IPS-20b (cell line): ENCODE results near the gene ID1.
A peak's percentile ranks its signal among the peaks of the same experiment; 100 is the strongest.
"Not testable (repeated sequence)": the region's sequence is repeated elsewhere in the genome, so short reads cannot be mapped to it uniquely, and the experiment has no call there.

Experiments
- H3K27ac ChIP-seq: one replicate; pipeline ENCODE4 v1.5.1; 2013; ENCODE audit warnings: low read length
- H3K27me3 ChIP-seq: 2 replicates; pipeline ENCODE4 v1.6.1; 2013; ENCODE audit warnings: mild to moderate bottlenecking, low read length, inconsistent platforms; ENCODE audit not compliant: insufficient read depth
- H3K36me3 ChIP-seq: 2 replicates; pipeline ENCODE4 v1.6.1; 2013; ENCODE audit warnings: low read depth, mild to moderate bottlenecking, inconsistent platforms, low read length, moderate library complexity; ENCODE audit not compliant: insufficient read depth
- H3K4me1 ChIP-seq: 2 replicates; pipeline ENCODE4 v1.6.1; 2013; ENCODE audit warnings: mild to moderate bottlenecking, control low read depth, inconsistent platforms, low read length, moderate library complexity; ENCODE audit not compliant: insufficient read depth
- H3K4me3 ChIP-seq: 2 replicates; pipeline ENCODE4 v1.5.1; 2013; ENCODE audit warnings: mild to moderate bottlenecking, low read length, inconsistent platforms
- H3K9ac ChIP-seq: 2 replicates; pipeline ENCODE4 v1.6.1; 2013; ENCODE audit warnings: low read depth, mild to moderate bottlenecking, inconsistent platforms, low read length, moderate library complexity
- H3K9me3 ChIP-seq: 2 replicates; pipeline ENCODE4 v1.6.1; 2013; ENCODE audit warnings: mild to moderate bottlenecking, low read depth, low read length, inconsistent platforms; ENCODE audit not compliant: insufficient read depth

The ID1 gene

DNA sequence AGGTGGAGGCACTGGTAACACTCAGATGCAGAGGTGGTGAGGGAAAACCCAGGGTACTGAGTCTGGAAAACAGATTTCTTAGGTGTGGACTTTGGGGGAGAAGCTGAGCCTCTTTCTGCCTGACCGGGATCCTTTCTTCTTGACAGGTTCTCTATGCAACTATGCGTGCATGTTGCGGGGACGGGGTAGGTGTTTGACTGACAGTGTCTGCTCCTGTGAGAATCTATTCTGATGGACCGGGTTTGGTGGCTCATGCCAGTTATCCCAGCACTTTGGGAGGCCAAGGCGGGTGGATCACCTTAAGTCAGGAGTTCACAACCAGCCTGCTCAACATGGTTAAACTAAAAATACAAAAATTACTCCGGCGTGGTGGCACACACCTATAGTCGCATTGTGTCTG, 27.9 kb upstream of the ID1 start:
- H3K27ac ChIP-seq, result no peak overlapping the region
- H3K4me3 ChIP-seq, result no peak overlapping the region
- H3K4me1 ChIP-seq, result peaks cover 30% of the 10 kb centered on the region; the same call in 1 of the 2 replicates
- no peak overlapping the region for H3K9ac ChIP-seq
- no peaks in the 10 kb centered on the region for H3K27me3 ChIP-seq
- H3K9me3 ChIP-seq, result no peaks in the 10 kb centered on the region
- H3K36me3 ChIP-seq, result no peaks in the 10 kb centered on the region

DNA sequence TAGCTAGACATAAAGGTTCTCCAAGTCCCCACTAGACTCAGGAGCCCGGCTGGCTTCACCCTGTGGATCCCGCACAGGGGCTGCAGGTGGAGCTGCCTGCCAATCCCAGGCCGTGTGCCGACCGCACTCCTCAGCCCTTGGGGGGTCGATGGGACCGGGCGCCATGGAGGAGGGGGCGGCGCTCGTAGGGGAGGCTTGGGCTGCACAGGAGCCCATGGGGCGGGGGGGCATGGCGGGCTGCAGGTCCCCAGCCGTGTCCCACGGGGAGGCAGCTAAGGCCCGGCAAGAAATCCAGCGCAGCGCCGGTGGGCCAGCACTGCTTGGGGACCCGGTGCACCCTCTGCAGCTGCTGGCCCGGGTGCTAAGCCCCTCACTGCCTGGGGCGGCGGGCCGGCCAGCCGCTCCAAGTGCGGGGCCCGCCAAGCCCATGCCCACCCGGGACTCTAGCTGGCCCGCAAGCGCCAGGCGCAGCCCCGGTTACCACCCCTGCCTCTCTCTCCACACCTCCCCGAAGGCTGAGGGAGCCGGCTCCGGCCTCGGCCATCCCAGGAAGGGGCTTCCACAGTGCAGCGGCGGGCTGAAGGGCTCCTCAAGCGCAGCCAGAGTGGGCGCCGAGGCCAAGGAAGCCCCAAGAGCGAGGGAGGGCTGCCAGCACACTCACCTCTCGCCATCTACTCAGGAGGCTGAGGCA, 26.5 kb upstream of the ID1 start:
- H3K27ac ChIP-seq, result no peak overlapping the region
- no peaks in the 10 kb centered on the region for H3K9me3 ChIP-seq
- H3K4me3 ChIP-seq, result no peak overlapping the region
- H3K9ac ChIP-seq, result no peak overlapping the region
- H3K36me3 ChIP-seq, result no peaks in the 10 kb centered on the region
- no peaks in the 10 kb centered on the region for H3K27me3 ChIP-seq
- peaks cover 26% of the 10 kb centered on the region; the same call in 1 of the 2 replicates for H3K4me1 ChIP-seq

DNA sequence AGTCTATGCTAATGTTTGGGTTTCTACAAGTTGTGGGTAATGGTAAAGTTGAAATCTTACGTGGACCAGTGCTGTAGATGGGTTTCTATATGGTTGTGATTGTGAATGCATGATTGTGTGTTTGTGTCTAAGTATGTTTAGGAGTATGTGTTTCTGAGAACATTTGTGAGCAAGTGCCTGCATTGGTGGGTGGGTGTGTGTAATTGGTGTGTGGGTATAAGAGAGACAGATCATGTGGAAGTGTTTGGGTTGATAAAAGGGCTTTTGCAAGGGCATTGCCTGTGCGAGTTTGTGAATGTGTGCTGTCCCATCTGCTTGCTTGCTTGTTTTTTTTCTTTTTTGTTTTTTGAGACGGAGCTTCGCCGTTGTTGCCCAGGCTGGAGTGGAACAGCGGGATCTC, 25.8 kb upstream of the ID1 start:
- H3K4me3 ChIP-seq, result no peak overlapping the region
- no peaks in the 10 kb centered on the region for H3K9me3 ChIP-seq
- H3K9ac ChIP-seq, result no peak overlapping the region
- no peak overlapping the region for H3K27ac ChIP-seq
- H3K4me1 ChIP-seq, result peaks cover 25% of the 10 kb centered on the region; the same call in 1 of the 2 replicates
- H3K27me3 ChIP-seq, result no peaks in the 10 kb centered on the region
- no peaks in the 10 kb centered on the region for H3K36me3 ChIP-seq

DNA sequence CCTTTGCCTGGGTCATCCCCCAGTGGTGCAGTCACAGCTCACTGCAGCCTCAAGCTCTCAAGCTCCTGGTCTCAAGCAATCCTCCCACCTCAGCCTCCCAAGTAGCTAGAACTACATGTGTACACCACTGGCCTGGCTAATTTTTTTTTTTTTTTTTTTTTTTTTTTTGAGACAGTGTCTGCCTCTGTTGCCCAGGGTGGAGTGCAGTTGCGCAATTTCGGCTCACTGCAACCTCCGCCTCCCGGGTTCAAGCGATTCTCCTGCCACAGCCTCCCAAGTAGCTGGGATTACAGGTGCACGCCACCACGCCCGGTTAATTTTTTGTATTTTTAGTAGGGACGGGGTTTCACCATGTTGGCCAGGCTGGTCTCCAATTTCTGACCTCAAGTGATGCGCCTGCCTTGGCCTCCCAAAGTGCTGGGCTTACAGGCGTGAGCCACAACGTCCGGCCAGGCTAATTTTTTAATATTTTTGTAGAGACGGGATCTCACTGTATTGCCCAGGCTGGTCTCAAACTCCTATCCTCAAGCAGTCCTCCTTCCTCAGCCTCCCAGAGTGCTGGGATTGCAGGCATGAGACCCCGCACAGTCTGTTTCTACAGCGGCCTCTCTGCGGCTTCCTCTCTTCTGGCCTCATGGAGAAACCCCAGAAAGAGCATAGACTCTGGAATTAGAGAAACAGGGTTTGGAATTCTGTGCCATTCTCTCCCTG, 25.0 kb upstream of the ID1 start:
- H3K9ac ChIP-seq, result peak overlapping the region; percentile 64; the same call in 1 of the 2 replicates
- peaks cover 25% of the 10 kb centered on the region; the same call in 1 of the 2 replicates for H3K4me1 ChIP-seq
- H3K36me3 ChIP-seq, H3K4me3 ChIP-seq, H3K27me3 ChIP-seq, H3K9me3 ChIP-seq: not testable (repeated sequence)
- H3K27ac ChIP-seq, result peak overlapping the region; percentile 69

DNA sequence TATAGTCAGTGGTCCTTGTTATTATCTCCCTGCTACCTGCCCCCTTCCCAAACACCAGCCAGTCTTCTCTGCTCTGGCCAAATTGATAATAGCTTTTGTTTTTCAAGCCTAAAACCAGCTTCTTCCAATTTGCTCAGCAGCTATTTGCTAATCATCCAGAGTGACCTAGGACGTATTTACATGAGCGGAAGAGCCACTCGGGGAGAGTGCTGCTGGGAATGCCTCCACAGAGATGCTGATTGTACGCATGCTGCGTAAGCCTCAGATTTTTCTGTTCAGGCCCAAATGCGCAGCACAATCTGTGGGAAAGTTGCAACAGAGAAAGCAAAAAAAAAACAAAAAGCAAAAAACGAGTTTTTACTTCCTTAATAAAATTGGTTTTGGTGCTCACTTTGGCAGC, 24.4 kb upstream of the ID1 start:
- Histone ChIP-seq H3K9ac (peak overlapping the region; percentile 64; the same call in 1 of the 2 replicates), H3K27ac (peak overlapping the region; percentile 69)

DNA sequence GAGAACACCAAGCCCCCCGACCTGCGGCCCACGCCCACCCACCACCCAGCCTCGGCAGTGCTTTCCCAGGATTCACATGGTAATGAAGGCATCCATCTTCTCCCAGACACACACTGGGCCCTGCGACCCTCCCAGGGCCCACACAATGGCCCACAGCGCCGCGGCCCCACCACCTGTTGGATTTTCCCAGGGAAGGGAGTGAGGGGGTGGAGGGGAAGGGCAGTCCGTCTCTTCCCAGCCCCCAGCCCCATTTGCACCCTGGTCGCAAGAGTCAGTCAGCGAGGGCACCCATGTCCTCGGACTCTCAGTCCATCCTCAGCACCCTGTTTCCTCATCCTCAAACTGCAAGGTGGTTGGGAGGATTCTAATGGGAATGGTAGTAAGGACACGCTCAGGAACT, 23.7 kb upstream of the ID1 start:
- peak overlapping the region; percentile 64; the same call in 1 of the 2 replicates for H3K9ac ChIP-seq

More for the DNA sequence above, 24.4 kb upstream of the ID1 start:
- Histone ChIP-seq H3K4me1 (peaks cover 25% of the 10 kb centered on the region; the same call in 1 of the 2 replicates), H3K9me3 (no peaks in the 10 kb centered on the region), H3K36me3 (no peaks in the 10 kb centered on the region), H3K27me3 (no peaks in the 10 kb centered on the region), H3K4me3 (peak overlapping the region; percentile 14; the same call in 1 of the 2 replicates)

DNA sequence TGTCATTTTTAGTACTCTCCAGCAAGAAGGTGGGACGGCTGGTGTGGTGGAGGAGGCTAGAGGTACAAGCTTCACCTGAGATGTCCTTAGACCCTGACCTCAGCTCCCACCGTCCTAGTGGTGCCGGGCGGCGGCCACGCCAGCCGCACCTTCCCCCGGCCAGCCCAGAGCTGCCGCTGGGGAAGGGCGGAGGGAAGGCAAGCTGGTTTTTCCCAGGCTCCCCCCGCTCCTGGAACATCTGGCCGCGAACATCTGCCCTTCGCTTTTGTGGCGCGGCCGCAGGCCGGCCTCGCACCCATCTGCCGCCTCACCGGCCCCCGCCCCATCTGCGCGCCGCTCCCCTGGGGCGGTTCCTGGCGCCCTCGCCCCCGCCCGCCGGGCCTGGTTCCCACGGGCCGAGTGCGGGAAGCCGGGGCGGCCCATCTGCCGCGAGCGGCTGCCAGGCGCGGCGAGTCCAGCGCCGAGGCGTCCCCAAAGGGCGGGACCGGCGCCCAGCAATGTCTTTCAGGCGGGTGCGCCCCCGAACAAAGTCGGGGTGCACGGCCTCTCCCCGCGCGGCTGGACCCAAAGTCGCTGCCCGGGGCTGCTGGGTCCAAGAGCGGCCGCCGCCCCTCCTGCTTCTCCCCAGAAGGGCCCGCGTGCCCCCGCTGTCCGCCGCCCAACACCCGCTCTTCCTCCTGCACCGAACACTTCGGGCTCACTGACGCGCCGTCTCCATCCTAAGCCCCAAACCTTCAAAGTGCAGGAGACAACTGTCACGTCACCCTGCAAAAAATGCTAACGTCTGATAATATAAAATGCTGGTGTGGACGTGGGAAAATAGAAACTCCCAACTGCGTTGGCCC, 17.3 kb upstream of the ID1 start:
- Histone ChIP-seq H3K9me3 (no peaks in the 10 kb centered on the region), H3K27me3 (peaks cover 21% of the 10 kb centered on the region), H3K4me1 (peaks cover 25% of the 10 kb centered on the region), H3K36me3 (no peaks in the 10 kb centered on the region), H3K4me3 (peak overlapping the region; percentile 57; the same call in 1 of the 2 replicates), H3K27ac (no peak overlapping the region), H3K9ac (peak overlapping the region; percentile 32; the same call in 1 of the 2 replicates)

More for the DNA sequence above, 23.7 kb upstream of the ID1 start:
- Histone ChIP-seq H3K27ac (peak overlapping the region; percentile 69), H3K27me3 (no peaks in the 10 kb centered on the region), H3K4me1 (peaks cover 28% of the 10 kb centered on the region; the same call in 1 of the 2 replicates), H3K4me3 (peak overlapping the region; percentile 14; the same call in 1 of the 2 replicates), H3K36me3 (no peaks in the 10 kb centered on the region), H3K9me3 (no peaks in the 10 kb centered on the region)

DNA sequence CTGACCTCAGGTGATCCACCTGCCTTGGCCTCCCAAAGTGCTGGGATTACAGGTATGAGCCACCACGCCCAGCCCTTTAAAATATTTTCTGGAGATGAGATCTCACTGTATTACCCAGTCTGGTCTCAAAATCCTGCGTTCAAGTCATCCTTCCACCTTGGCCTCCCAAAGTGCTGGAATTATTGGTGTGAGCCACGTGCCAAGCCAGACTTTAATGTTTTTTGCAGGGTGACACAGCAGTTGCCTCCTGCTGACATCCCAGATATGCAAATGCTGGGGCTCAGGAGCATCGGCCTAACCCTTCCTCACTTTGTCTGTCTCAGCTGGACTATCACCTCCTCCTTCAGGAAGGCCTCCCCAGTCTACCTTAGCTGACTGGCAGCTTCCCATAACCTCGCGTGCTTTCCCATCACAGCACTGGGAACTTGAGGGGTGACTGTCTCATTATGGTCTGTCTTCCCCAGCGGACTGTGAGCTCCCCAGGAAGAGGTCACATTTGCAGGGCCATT, 14.3 kb upstream of the ID1 start:
- Histone ChIP-seq H3K9ac (peak overlapping the region; percentile 37; the same call in 1 of the 2 replicates), H3K36me3 (no peaks in the 10 kb centered on the region), H3K27me3 (peaks cover 21% of the 10 kb centered on the region), H3K4me3 (no peak overlapping the region), H3K4me1 (peaks cover 33% of the 10 kb centered on the region), H3K27ac (peak overlapping the region; percentile 3), H3K9me3 (no peaks in the 10 kb centered on the region)

DNA sequence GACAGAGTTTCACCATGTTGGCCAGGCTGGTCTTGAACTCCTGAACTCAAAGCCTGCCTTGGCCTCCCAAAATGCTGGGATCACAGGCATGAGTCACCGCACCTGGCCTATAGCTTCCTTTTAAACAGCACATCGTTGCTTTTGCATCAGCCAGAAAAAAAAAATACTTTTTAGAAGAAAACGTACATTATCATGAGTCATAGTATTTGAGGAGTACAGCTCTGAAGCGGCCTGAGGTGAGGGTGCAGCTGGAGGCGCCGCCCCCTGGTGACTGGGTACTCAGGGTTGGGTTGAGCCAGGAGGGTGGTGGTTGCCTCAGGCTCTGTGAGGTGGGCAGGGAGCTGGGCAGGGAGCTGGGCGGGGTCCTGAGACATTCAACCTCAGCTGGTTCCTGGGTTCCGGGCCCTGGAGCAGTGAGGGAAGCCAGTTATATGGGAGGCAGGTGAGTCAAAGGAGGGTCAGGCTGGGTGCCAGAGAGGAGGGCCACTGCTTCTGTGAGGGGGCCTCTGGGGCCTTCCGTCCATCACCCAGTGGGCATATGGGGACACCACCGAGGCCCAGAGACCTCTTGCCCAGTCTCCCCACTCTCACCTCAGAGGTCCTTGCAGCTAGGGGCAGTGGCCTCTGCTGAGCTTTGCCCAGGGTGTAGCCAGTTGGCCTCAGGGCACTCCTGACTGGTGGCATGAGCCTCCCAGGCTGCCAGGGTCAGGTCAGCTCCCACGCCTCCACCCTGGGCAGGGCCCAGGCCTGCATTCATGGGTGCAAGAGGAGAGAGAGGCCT, 11.7 kb upstream of the ID1 start:
- Histone ChIP-seq H3K9me3 (no peaks in the 10 kb centered on the region), H3K9ac (no peak overlapping the region), H3K4me3 (no peak overlapping the region), H3K27me3 (peaks cover 5% of the 10 kb centered on the region; the same call in 1 of the 2 replicates), H3K27ac (no peak overlapping the region), H3K4me1 (peaks cover 23% of the 10 kb centered on the region), H3K36me3 (no peaks in the 10 kb centered on the region)

DNA sequence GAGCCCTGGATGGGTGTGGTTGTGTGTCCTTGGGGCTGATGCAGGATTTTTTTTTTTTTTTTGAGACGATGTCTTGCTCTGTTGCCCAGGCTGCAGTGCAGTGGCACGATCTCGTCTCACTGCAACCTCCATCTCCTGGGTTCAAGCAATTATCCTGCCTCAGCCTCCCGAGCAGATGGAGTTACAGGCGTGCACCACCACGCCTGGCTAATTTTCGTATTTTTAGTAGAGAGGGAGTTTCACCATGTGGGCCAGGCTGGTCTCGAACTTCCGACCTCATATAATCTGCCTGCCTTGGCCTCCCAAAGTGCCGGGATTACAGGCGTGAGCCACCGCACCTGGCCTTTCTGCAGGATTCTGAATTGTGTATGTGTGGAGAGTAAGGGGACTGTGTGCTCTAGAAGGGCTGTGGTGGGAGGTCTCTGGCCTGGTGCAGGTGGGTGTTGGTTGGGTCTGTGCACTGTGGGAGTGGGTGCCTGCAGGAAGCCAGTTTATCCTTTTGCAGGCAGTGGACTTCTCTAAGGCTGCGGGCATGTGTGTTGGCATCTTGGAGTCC, 11.0 kb upstream of the ID1 start:
- Histone ChIP-seq H3K27ac (no peak overlapping the region), H3K9ac (peak overlapping the region; percentile 64; the same call in 1 of the 2 replicates)

More for the DNA sequence above, 11.0 kb upstream of the ID1 start:
- Histone ChIP-seq H3K27me3 (no peaks in the 10 kb centered on the region), H3K9me3 (no peaks in the 10 kb centered on the region), H3K36me3 (no peaks in the 10 kb centered on the region), H3K4me1 (peaks cover 22% of the 10 kb centered on the region), H3K4me3 (no peak overlapping the region)
